Right ventricle myocardium inferior (tissue), 1 donor: Measurements from ENCODE around the gene VRK2. TPM values are rescaled to one million over a fixed set of nuclear protein-coding genes. Genes with fewer than 3 reads are reported as not detected.
"Not testable (repeated sequence)": the region's sequence is repeated elsewhere in the genome, so short reads cannot be mapped to it uniquely, and the experiment has no call there.

Experiments used
- ATAC-seq: fragments of 200-7000 bp; cut with Tn5 transposase; one replicate; pipeline ENCODE4 v1.9.1; 2020; ENCODE audit warnings: mild to moderate bottlenecking, moderate library complexity
- DNase-seq: peaks from one replicate; pipeline ENCODE4 v3.0.0; 2021; ENCODE audit errors: missing footprints
- intact Hi-C: fragments of 100-400 bp; cut with DNase I; formaldehyde crosslinking; loops from one replicate; pipeline ENCODE4 v1.11.0; 2022
- total RNA-seq: library from RNA; stranded (reverse); fragmentation: NEBNext Ultra II Directional; extraction: Animal tissue kit (Norgen Biotek cat#: 25700); gene quantifications from one replicate; pipeline ENCODE4 v1.2.1, GENCODE V29; 2021
- donor health status: DM: no; HTN: yes; CAD: no; lungs with severe emphysema.

Gene VRK2
- total RNA-seq, 1 donor from 2014 or later: 29.4 TPM

GRCh38 chr2:58098254-58099095 lies 51.9 kb downstream of the VRK2 start:
- no peak for ATAC-seq
- intact Hi-C loops: no loop called here

GRCh38 chr2:58099096-58099769 lies 52.6 kb downstream of the VRK2 start:
- ATAC-seq (no peak), DNase-seq (no peak)

More at GRCh38 chr2:58098254-58099095, 51.9 kb downstream of the VRK2 start:
- no peak for DNase-seq

GRCh38 chr2:58101500-58101899 lies 54.9 kb downstream of the VRK2 start:
- intact Hi-C loops: no loop called here
- DNase-seq (no peak), ATAC-seq (no peak)

More at GRCh38 chr2:58099096-58099769, 52.6 kb downstream of the VRK2 start:
- intact Hi-C loops: no loop called here

GRCh38 chr2:58106896-58107295 lies 60.3 kb downstream of the VRK2 start:
- no peak for ATAC-seq
- intact Hi-C loops: no loop called here
- DNase-seq: no peak

GRCh38 chr2:58107803-58108710 lies 61.5 kb downstream of the VRK2 start:
- no peak for ATAC-seq
- intact Hi-C loops: no loop called here
- no peak for DNase-seq

- ATAC-seq: no peak
- DNase-seq: no peak
- intact Hi-C loops: no loop called here
Observed at GRCh38 chr2:58109481-58109880, 62.9 kb downstream of the VRK2 start.

- ATAC-seq (no peak), DNase-seq (no peak)
- intact Hi-C loops: no loop called here
Observed at GRCh38 chr2:58110765-58111164, 64.2 kb downstream of the VRK2 start.

GRCh38 chr2:58113563-58113962 lies 67.0 kb downstream of the VRK2 start:
- intact Hi-C loops, DNase-seq, ATAC-seq: not testable (repeated sequence)

- no peak for DNase-seq
- intact Hi-C loops: no loop called here
- no peak for ATAC-seq
Observed at GRCh38 chr2:58120626-58121229, 74.1 kb downstream of the VRK2 start.

GRCh38 chr2:58122040-58122439 lies 75.4 kb downstream of the VRK2 start:
- no peak for DNase-seq
- intact Hi-C loops: no loop called here

GRCh38 chr2:58122540-58122939 lies 75.9 kb downstream of the VRK2 start:
- DNase-seq (no peak), ATAC-seq (no peak)
- intact Hi-C loops: no loop called here

More at GRCh38 chr2:58122040-58122439, 75.4 kb downstream of the VRK2 start:
- no peak for ATAC-seq

- intact Hi-C loops: no loop called here
- DNase-seq (no peak), ATAC-seq (no peak)
Observed at GRCh38 chr2:58127111-58127510, 80.5 kb downstream of the VRK2 start.

- intact Hi-C loops: no loop called here
- ATAC-seq: no peak
- no peak for DNase-seq
Observed at GRCh38 chr2:58130238-58130637, 83.6 kb downstream of the VRK2 start.

GRCh38 chr2:58131191-58132011 lies 84.8 kb downstream of the VRK2 start:
- ATAC-seq: peak; percentile 52
- intact Hi-C loops: no loop called here
- DNase-seq: no peak

GRCh38 chr2:58133395-58133794 lies 86.8 kb downstream of the VRK2 start:
- intact Hi-C loops: no loop called here
- DNase-seq (no peak), ATAC-seq (no peak)

- intact Hi-C loops: no loop called here
- no peak for ATAC-seq
Observed at GRCh38 chr2:58135861-58136260, 89.3 kb downstream of the VRK2 start.

GRCh38 chr2:58137221-58137620 lies 90.6 kb downstream of the VRK2 start:
- no peak for DNase-seq
- no peak for ATAC-seq
- intact Hi-C loops: no loop called here

More at GRCh38 chr2:58135861-58136260, 89.3 kb downstream of the VRK2 start:
- no peak for DNase-seq

- ATAC-seq: no peak
- no peak for DNase-seq
- intact Hi-C loops: no loop called here
Observed at GRCh38 chr2:58137856-58138255, 91.2 kb downstream of the VRK2 start.
